IMR-90 (cell line): ENCODE measurements around the gene ATP6AP1. TPM values are rescaled to one million over a fixed set of nuclear protein-coding genes. Genes with fewer than 3 reads are reported as not detected.

ENCODE experiments used
- ATAC-seq: fragments of 200-7000 bp; cut with Tn5 transposase; 2 replicates; pipeline ENCODE4 v1.9.1; 2020; ENCODE audit warnings: low read depth, mild to moderate bottlenecking, moderate library complexity
- BruUV-seq: library from RNA; stranded (reverse); fragments of 400-500 nt; replicated peaks from 2 replicates; lab custom pipeline; 2021; lab: Mats Ljungman, UMichigan
- CTCF ChIA-PET: fragments of 300-600 bp; formaldehyde crosslinking; extraction: SDS; loops from one replicate; lab custom pipeline; 2021; ENCODE audit warnings: antibody characterized with exemption; lab: Yijun Ruan, JAX
- POLR2A ChIA-PET: fragments of 300-600 bp; sonication (Branson Sonifier 250); formaldehyde crosslinking; loops from one replicate; lab custom pipeline; 2022; ENCODE audit warnings: antibody characterized with exemption; ENCODE audit not compliant: unreplicated experiment; lab: Charles Lee
- DNase-seq: peaks from one replicate; pipeline ENCODE4 v3.0.0; 2013
- H2AFZ ChIP-seq: replicated peaks from 2 replicates; pipeline ENCODE3; 2013; ENCODE audit warnings: low read length, mild to moderate bottlenecking; ENCODE audit not compliant: poor library complexity
- H2AK5ac ChIP-seq: 2 replicates; pipeline ENCODE4 v1.6.1; 2013; ENCODE audit warnings: low read depth, low read length, inconsistent platforms
- H2AK9ac ChIP-seq: replicated peaks from 2 replicates; pipeline ENCODE3; 2013; ENCODE audit warnings: mild to moderate bottlenecking, low read depth, low read length, moderate library complexity; ENCODE audit not compliant: poor library complexity
- H2BK120ac ChIP-seq: 2 replicates; pipeline ENCODE4 v1.6.1; 2013; ENCODE audit warnings: low read depth, low read length, inconsistent platforms
- H2BK15ac ChIP-seq: 3 replicates; pipeline ENCODE4 v1.6.1; 2013; ENCODE audit warnings: low read depth, low read length, inconsistent platforms
- H2BK20ac ChIP-seq: 2 replicates; pipeline ENCODE4 v1.6.1; 2013; ENCODE audit warnings: low read depth, mild to moderate bottlenecking, inconsistent platforms, low read length, moderate library complexity
- H2BK5ac ChIP-seq: 2 replicates; pipeline ENCODE4 v1.6.1; 2013; ENCODE audit warnings: mild to moderate bottlenecking, low read depth, low read length, inconsistent platforms; ENCODE audit not compliant: poor library complexity, severe bottlenecking
- H3K14ac ChIP-seq: replicated peaks from 2 replicates; pipeline ENCODE4 v1.6.1; 2013; ENCODE audit warnings: low read depth, low read length, inconsistent platforms
- H3K18ac ChIP-seq: 2 replicates; pipeline ENCODE4 v1.6.1; 2013; ENCODE audit warnings: low read depth, low read length, control low read depth
- H3K23ac ChIP-seq: 2 replicates; pipeline ENCODE4 v1.6.1; 2013; ENCODE audit warnings: low read depth, low read length, inconsistent platforms
- H3K27ac ChIP-seq: 2 replicates; pipeline ENCODE4 v1.5.1; 2013; ENCODE audit warnings: mild to moderate bottlenecking, control low read depth, low read length; ENCODE audit not compliant: insufficient read depth
- H3K27me3 ChIP-seq: 2 replicates; pipeline ENCODE4 v1.6.1; 2013; ENCODE audit warnings: low read length; ENCODE audit not compliant: control insufficient read depth, insufficient read depth
- H3K36me3 ChIP-seq: 2 replicates; pipeline ENCODE4 v1.6.1; 2013; ENCODE audit warnings: low read length, mixed read lengths; ENCODE audit not compliant: control insufficient read depth, insufficient read depth
- H3K4ac ChIP-seq: 2 replicates; pipeline ENCODE4 v1.6.1; 2013; ENCODE audit warnings: low read depth, low read length, inconsistent platforms
- H3K4me1 ChIP-seq: 2 replicates; pipeline ENCODE4 v1.6.1; 2013; ENCODE audit warnings: low read length, mixed read lengths; ENCODE audit not compliant: control insufficient read depth, insufficient read depth
- H3K4me2 ChIP-seq: 2 replicates; pipeline ENCODE4 v1.6.1; 2013; ENCODE audit warnings: low read depth, mild to moderate bottlenecking, control low read depth, low read length, moderate library complexity
- H3K4me3 ChIP-seq: 2 replicates; pipeline ENCODE4 v1.5.1; 2013; ENCODE audit warnings: low read depth, mild to moderate bottlenecking, control low read depth, low read length, moderate library complexity; ENCODE audit not compliant: insufficient read depth
- H3K56ac ChIP-seq: 2 replicates; pipeline ENCODE4 v1.6.1; 2013; ENCODE audit warnings: low read length, inconsistent platforms; ENCODE audit not compliant: insufficient read depth; ENCODE audit errors: extremely low read depth
- H3K79me1 ChIP-seq, 2 experiments: 2 replicates each; pipeline ENCODE4 v1.6.1; 2013; ENCODE audit warnings: low read length in 2 of 2, inconsistent platforms in 1 of 2, low read depth in 1 of 2
- H3K9ac ChIP-seq: 2 replicates; pipeline ENCODE4 v1.6.1; 2013; ENCODE audit warnings: low read depth, low read length, control low read depth
- H3K9me1 ChIP-seq: 2 replicates; pipeline ENCODE4 v1.6.1; 2013; ENCODE audit warnings: low read length, inconsistent platforms; ENCODE audit not compliant: insufficient read depth
- H3K9me3 ChIP-seq: 2 replicates; pipeline ENCODE4 v1.6.1; 2013; ENCODE audit warnings: low read length; ENCODE audit not compliant: control insufficient read depth, insufficient read depth
- H4K20me1 ChIP-seq: 2 replicates; pipeline ENCODE4 v1.6.1; 2013; ENCODE audit warnings: low read length, inconsistent platforms; ENCODE audit not compliant: insufficient read depth
- H4K5ac ChIP-seq: 2 replicates; pipeline ENCODE4 v1.6.1; 2013; ENCODE audit warnings: mild to moderate bottlenecking, low read depth, low read length, control low read depth
- H4K8ac ChIP-seq, 2 experiments: 2 replicates each; pipeline ENCODE4 v1.6.1; 2013; ENCODE audit warnings: low read depth in 2 of 2, low read length in 2 of 2, control low read depth in 1 of 2, inconsistent platforms in 1 of 2
- H4K91ac ChIP-seq: 2 replicates; pipeline ENCODE4 v1.6.1; 2013; ENCODE audit warnings: low read depth, low read length, inconsistent platforms; ENCODE audit not compliant: insufficient read depth
- CEBPB ChIP-seq: IDR thresholded peaks from 2 replicates; pipeline ENCODE4 v1.6.1; 2012; ENCODE audit warnings: low read depth, low read length, improper control_type of control experiment
- MXI1 ChIP-seq: IDR thresholded peaks from 2 replicates; pipeline ENCODE4 v1.6.1; 2012; ENCODE audit warnings: low read depth, mild to moderate bottlenecking, low read length, moderate library complexity, borderline replicate concordance
- WGBS, 2 experiments: methylation state at CpG; one replicate each; pipeline versions ENCODE4 v1.1.5 to v1.1.7; 2013; ENCODE audit warnings: missing lambda C conversion rate in 2 of 2; ENCODE audit not compliant: insufficient read length in 1 of 2; ENCODE audit errors: extremely low coverage in 2 of 2; 5-methylcytosine and 5-hydroxymethylcytosine counted together
- dilution Hi-C: fragments of 300-500 bp; cut with HindIII; formaldehyde crosslinking; loops from one replicate; pipeline ENCODE4 v1.14.3; 2018; ENCODE audit warnings: low sequenced_read_pairs; ENCODE audit not compliant: unreplicated experiment
- in situ Hi-C: fragments of 300-500 bp; cut with MboI; formaldehyde crosslinking; loops from 3 replicates; pipeline ENCODE4 v1.14.3; 2019; ENCODE audit warnings: low sequenced_read_pairs, inconsistent platforms, mixed read lengths
- intact Hi-C: fragments of 100-400 bp; cut with micrococcal nuclease; formaldehyde crosslinking; loops from 2 replicates; pipeline ENCODE4 v1.10.0; 2022
- polyA plus RNA-seq, 3 experiments: library from polyadenylated mRNA; depleted of rRNA; stranded (reverse); fragments of >200 nt; gene quantifications; 2 replicates each; pipeline ENCODE4 v1.2.3, GENCODE V29; 2012; ENCODE audit warnings: low replicate concordance in 1 of 3
- total RNA-seq: library from RNA; depleted of rRNA; stranded (reverse); fragments of >200 nt; gene quantifications from 2 replicates; pipeline ENCODE4 v1.2.3, GENCODE V29; 2012
- TF ChIP-seq, protein P1 (sequence below): fragments of 150-350 bp; IDR thresholded peaks from 2 replicates; pipeline ENCODE4 v1.6.1; 2016; ENCODE audit warnings: low read depth, mild to moderate bottlenecking, low read length, moderate library complexity, borderline replicate concordance

The ATP6AP1 gene
- total and polyA plus RNA-seq, 2 of the 4 experiments (the other 2 are of a cell fraction), result 13.8 to 96.7 TPM

GRCh38 chrX:154441984-154442707 is 13.7 kb downstream of the ATP6AP1 start:
- Histone ChIP-seq H3K23ac (no peak overlapping the region), H2AK9ac (no peak overlapping the region), H3K4me3 (no peak overlapping the region), H4K91ac (no peak overlapping the region), H3K9ac (no peak overlapping the region), H2AK5ac (no peak overlapping the region), H3K4ac (no peak overlapping the region), H2BK120ac (no peak overlapping the region), H4K20me1 (peaks cover 14% of the 10 kb centered on the region), H3K18ac (no peak overlapping the region), H3K56ac (no peak overlapping the region), H3K4me1 (peaks cover 11% of the 10 kb centered on the region), H4K5ac (no peak overlapping the region), H3K9me1 (no peaks in the 10 kb centered on the region), H2BK15ac (no peak overlapping the region), H2BK20ac (no peak overlapping the region), H2BK5ac (no peak overlapping the region), H3K14ac (no peak overlapping the region), H2AFZ (no peak overlapping the region), H3K27ac (no peak overlapping the region), H3K79me1 (peaks cover 0 to 25% of the 10 kb centered on the region in 2 experiments; a peak in 2 of 4 replicates), H3K9me3 (no peaks in the 10 kb centered on the region; the same call in 1 of the 2 replicates), H3K4me2 (no peak overlapping the region), H3K27me3 (no peaks in the 10 kb centered on the region), H3K36me3 (peaks cover 40% of the 10 kb centered on the region), H4K8ac (no peak overlapping the region)
- in situ Hi-C loops (no loop called here), intact Hi-C loops (no loop called here), dilution Hi-C loops (no loop called here)
- no peak for TF ChIP-seq CEBPB
- no peak for TF ChIP-seq MXI1
- TF ChIP-seq, protein P1, sequence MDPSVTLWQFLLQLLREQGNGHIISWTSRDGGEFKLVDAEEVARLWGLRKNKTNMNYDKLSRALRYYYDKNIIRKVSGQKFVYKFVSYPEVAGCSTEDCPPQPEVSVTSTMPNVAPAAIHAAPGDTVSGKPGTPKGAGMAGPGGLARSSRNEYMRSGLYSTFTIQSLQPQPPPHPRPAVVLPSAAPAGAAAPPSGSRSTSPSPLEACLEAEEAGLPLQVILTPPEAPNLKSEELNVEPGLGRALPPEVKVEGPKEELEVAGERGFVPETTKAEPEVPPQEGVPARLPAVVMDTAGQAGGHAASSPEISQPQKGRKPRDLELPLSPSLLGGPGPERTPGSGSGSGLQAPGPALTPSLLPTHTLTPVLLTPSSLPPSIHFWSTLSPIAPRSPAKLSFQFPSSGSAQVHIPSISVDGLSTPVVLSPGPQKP, result no peak
- no peak for DNase-seq
- WGBS, 2 experiments, result 91% methylated on average over 14 of the region's 21 CpGs; no CpG with 5 or more reads in 1 of the 2 experiments
- ChIA-PET CTCF (no interaction called here), POLR2A (no interaction called here)
- ATAC-seq, result no peak
- TSS peak; percentile 91 for BruUV-seq
